ENCODE results near the gene ARHGAP25.

Gene ARHGAP25

GRCh38 chr2:68791914-68792313 lies 57.3 kb downstream of the ARHGAP25 start:
- TF ChIP-seq CTCF (IDR thresholded peaks at IDR 0.05), result no peak

GRCh38 chr2:68792751-68793150 lies 58.1 kb downstream of the ARHGAP25 start:
- no peak for TF ChIP-seq CTCF (IDR thresholded peaks at IDR 0.05)

DNA sequence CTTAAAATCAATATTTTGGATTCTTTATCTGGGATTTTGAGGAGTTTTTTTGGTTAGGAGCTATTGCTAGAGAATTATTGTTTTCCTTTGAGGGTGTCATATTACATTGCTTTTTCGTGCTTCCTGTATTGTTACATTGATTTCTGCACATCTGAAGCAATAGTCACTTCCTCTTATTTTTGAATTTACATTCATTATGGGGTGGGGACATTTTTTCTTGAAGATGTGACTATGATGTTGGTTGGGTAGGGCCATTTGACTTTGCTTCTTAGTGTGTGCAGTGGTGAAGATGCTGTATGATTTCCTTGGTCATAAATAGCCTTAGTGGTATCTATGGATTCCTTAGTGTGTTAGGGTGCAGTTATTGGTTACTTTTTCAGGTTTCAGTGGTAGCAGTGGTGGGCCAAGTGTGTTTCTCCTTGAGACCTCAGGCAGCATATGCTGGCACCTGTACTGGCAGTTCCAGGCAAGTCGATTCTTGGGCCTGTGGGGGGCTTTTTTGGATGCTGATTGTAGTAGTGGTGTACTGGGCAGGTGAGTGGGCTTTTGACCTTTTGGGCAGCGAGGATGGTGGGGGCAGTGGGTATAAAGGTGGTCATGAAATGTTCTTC lies 61.8 kb downstream of the ARHGAP25 start:
- TF ChIP-seq CTCF (IDR thresholded peaks at IDR 0.05), result no peak

- no peak for TF ChIP-seq CTCF (IDR thresholded peaks at IDR 0.05)
These were observed 64.0 kb downstream of the ARHGAP25 start for GRCh38 chr2:68798569-68798968.

DNA sequence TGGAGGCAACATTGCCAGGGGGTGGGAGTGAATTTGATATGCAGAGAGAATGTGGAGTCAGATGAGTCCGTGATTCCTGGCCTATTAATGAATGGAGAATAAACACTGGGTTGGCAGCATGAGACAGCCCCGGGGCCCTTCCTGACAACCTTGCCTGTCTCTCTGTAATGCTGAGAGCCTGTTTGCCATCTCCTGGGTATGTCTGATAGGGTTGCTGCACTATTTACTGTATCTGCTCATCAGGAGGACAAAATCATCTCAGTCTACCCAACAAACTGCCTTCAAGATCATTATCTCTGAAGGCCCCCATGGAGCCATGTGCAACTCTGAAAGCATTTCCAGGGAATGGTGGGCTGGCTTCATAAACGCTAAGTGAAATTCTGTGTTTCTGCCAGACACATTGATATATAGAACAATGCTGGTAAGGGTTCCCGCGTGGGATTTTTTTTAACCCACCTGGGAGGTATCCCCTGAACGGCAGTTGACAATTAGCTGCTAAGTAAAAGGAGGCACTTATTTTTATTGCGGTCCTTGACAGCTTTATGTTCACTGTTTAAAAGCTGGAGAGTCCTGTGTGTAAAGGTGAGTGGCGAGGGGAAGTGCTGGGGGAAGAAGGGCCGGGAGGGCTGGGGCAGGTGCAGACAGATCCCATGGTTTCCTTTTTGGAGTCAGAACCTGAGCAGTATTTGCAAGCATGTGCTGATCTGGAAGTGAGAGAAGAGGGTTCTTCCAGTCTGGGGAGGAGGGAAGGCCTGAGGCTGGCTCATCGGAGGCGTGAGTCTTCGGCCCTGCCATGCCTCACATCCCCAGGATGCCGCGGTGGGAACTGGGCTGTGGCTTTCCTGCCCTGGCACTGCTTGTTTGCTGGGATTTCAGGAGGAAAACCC lies 64.8 kb downstream of the ARHGAP25 start:
- TF ChIP-seq CTCF (IDR thresholded peaks at IDR 0.05), result no peak

GRCh38 chr2:68800027-68800401 lies 65.4 kb downstream of the ARHGAP25 start:
- no peak for TF ChIP-seq CTCF (IDR thresholded peaks at IDR 0.05)

DNA sequence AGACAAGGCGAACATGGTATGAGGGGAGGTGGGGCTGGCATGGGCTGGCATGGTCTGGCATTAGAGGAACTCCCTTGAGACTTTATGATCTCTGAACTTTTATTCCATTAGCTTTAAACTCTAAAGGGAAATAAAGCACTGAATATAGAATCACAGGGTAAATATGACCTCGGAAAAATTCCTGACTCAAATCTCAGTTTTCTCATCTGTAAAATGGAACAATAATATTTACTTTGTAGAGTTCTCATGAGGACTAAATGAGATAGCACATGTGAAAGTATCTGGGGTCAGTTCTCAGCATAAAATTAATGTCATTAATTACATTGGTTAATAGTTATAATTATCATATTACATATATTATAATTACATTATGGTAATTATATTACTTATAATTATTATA lies 65.9 kb downstream of the ARHGAP25 start:
- no peak for TF ChIP-seq CTCF (IDR thresholded peaks at IDR 0.05)
